Activated naive CD4-positive, alpha-beta T cell treated with anti-CD3 and anti-CD28 coated beads, Interleukin-2, amount 50 U/mL, for 16 hours (primary cell): ENCODE results near the gene TMEM89.
A peak's percentile ranks its signal among the peaks of the same experiment; 100 is the strongest.

Experiments
- DNase-seq: peaks from one replicate; pipeline ENCODE4 v3.0.0-alpha.2; 2020

Gene TMEM89, protein sequence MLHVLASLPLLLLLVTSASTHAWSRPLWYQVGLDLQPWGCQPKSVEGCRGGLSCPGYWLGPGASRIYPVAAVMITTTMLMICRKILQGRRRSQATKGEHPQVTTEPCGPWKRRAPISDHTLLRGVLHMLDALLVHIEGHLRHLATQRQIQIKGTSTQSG

GRCh38 chr3:48621461-48621869 lies at the start of gene TMEM89:
TMEM89 (minus strand) TSS chr3:48621769; CDS start chr3:48621756, 13 bp downstream.
- DNase-seq: no peak

DNA sequence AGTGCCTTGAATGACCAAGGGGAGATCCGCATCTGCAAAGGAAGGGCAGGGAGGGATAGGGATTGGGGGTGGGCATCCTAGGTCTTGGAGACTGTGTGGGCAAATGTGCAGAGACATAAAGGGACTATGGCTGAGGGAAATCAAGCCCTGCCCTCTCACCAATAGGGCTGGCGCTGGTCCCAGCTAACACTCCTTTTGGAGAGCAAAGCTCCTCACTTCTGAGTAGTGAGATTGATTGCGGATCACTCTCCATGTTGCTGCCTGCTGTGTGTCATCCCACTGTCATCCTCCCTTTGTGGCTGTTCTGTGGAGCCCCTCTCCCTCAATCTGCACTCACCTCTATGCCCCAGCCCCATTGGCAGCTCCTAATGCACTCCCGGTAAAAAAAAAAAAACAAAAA lies 43.4 kb upstream of the TMEM89 start:
- DNase-seq: no peak

DNA sequence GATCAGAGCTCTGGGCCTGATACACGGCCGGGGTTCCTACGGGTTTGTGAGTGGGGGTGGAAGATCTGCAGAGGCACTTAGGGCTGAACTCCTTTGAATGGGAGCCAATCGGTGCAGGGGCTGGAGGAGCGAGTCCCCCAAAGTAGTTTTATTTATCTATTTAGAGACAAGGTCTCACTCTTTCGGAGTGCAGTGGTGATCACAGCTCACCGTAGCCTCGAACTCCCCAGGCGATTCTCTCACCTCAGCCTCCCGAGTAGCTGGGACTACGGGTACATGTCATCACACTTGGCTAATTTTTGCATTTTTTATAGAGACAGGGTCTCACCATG lies 42.7 kb upstream of the TMEM89 start:
- DNase-seq: no peak

- DNase-seq: peak; percentile 81
Observed at GRCh38 chr3:48663489-48664312, 42.1 kb upstream of the TMEM89 start.

- DNase-seq: peak; percentile 45
Observed at GRCh38 chr3:48662753-48663488, 41.4 kb upstream of the TMEM89 start, which contains the start of gene CELSR3. CELSR3 (minus strand) TSS chr3:48662886; CDS start chr3:48662634, 252 bp downstream.

GRCh38 chr3:48662145-48662752 lies 40.7 kb upstream of the TMEM89 start:
- DNase-seq: no peak

- peak; percentile 70 for DNase-seq
Observed at GRCh38 chr3:48661501-48662144, 40.1 kb upstream of the TMEM89 start.

- no peak for DNase-seq
Observed at GRCh38 chr3:48660800-48661400, 39.3 kb upstream of the TMEM89 start.

GRCh38 chr3:48656841-48657281 lies 35.3 kb upstream of the TMEM89 start:
- DNase-seq: peak; percentile 40

GRCh38 chr3:48656061-48656840 lies 34.7 kb upstream of the TMEM89 start:
- peak; percentile 87 for DNase-seq

DNA sequence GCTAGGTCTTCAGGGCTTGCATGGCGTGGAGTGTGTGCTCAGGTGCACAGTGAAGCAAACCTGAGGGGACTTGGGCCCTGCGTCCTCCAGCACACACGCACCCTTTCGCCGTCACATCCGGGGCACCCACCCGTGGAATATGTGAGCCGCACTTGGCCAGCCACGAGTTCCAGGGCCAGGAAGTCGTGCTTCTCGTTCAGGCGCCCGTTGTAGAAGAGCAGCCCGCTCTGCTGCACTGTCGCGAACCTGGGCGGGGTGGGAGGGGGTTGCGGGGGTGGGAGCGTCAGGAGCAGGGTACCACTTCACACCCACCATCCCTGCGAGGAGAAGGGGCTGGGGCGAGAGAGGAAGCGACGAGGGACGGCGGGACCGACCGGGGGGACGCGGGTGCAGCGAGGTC lies 34.0 kb upstream of the TMEM89 start:
- DNase-seq: peak; percentile 64

GRCh38 chr3:48655063-48655462 lies 33.5 kb upstream of the TMEM89 start:
- DNase-seq: no peak

DNA sequence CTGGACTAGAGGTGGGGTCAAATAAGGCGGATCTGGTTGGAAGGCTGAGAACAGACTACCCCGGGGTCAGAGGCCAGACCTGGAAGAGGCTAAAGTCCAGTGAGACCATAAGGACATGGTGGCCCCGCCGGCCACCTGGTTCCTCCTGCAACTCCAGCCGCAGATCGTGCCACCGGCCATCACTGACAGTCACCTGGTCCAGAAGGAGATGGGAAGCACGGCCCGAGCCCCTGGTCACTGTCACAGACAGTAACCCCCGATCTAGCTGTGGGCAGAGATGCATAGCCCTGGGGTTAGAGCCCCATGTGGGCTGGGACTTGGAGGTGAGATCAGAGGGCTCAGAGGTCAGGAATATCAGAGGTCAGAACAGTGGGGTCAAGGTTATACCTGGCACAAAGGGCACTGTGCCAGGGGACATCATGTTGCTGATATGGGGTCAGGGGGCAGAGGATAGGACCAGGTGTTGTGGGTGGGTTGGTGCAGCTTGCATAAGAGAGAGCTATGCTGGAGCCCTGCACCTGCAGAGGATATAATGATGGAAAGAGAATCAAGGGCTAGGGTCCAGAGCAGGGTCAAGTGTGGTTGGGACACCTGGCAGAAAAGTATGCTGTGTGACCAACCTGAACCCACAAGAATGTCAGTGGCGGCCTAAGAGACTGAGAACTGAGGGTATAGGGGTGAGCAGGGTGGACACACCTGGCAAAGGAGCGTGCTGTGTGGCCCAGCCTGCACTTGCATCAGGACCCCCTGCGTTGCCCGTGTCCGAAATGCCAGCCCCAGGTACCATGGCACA lies 31.6 kb upstream of the TMEM89 start:
- no peak for DNase-seq

DNA sequence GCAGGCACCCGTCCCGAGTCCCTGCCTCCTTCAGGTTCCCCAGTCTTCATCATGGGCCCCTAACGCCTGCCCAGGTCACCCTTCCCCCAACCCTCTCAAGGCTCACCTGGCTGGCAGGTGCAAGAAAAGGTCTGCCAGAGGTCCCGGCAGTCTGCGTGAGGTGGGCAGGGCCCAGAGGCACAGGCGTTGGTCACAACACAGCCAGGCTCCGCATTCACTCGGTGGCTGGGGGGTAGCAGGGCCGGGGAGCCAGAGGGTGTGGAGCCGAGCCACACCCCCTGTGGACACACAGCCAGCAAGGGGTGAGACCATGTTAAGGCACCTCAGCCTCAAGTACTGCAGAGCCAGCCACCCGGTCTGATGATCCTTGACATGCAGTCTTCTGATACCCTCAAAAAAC lies 30.2 kb upstream of the TMEM89 start:
- DNase-seq: no peak

- DNase-seq: no peak
Observed at GRCh38 chr3:48650723-48651122, 29.2 kb upstream of the TMEM89 start.

GRCh38 chr3:48648188-48648850 lies 26.8 kb upstream of the TMEM89 start:
- DNase-seq: no peak

DNA sequence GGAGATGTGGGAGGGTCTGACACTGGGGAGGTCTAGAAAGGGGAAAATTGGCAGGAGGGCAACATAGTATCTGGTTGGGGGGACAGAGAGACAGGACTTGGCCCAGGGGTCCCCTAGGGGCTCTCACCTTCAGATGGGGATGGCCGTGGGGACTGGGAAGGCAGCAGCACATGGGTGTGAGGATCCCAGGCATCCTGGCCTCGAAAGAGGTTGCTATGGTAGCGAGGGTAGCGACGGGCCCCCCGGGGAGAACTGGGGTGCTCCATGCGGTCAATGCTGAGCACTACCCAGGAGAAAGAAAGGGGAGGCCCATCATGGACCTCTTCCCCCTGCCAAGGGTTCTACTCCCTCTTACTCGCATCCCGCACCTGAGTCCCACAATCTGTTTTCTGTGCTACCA lies 26.1 kb upstream of the TMEM89 start:
- DNase-seq: no peak

DNA sequence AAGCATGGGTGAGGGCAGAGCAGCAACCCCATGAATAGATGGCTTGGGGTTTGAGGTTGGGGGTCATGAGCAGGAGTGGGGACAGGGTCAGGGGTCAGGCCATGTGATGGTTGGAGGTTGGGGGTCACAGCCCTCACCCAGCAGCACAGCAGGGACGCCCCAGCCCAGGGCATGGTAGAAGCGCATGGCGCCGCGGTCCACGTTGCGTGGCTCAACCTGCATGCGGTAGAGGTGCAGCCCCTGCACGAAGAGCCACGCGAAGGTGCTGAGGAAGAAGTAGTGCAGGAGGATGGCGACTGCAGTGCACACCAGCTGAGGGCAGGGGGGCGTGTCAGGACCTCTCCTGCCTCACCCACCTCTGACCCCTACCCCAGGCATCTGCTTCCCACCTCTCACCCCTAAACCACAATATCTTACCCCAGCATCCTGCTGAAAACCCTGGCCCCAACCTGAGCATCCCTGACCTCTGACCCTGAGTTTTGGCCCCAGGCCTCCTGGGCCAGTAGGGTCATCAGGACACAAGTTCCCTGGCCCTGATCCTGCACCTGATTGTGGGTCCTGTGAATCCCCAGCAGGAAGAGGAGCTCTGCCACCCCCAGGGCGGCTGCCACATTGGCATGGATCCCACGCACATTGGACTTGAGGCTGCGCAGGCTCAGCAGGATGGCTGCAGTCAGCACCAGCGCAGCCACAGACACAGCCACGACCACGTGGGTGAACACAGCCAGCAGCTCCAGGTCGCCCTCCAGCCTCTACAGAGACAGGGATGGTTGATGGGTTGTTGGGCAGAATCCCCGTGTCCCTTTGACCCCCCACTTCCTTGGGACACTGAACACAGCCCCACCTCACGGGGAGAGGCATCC lies 23.6 kb upstream of the TMEM89 start:
- no peak for DNase-seq

DNA sequence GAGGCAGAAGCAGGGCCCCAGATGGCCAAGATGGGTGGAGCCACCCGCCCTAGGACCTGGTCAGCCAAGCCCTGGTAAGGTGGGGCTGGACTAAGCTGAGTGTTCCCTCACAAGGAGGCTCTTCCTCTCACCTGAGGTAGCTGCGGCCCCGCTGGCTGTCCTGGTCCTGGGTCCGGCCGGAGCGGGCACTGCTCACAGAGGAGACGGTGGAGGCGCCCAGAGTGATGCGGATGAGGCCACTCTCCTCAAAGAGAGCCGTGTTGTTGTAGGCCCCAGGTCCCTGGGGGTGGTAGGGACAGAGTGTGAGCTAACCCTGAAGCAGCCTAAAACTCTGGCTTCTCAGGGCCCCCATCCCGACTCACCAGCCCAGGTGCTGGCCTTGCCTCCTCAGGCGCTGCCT lies 21.0 kb upstream of the TMEM89 start:
- no peak for DNase-seq
